Left cardiac atrium (tissue), 4 donors: ENCODE results near the gene CBR3. TPM values are rescaled to one million over a fixed set of nuclear protein-coding genes. Genes with fewer than 3 reads are reported as not detected.
"Not testable (repeated sequence)": the region's sequence is repeated elsewhere in the genome, so short reads cannot be mapped to it uniquely, and the experiment has no call there.

Experiments used
- ATAC-seq, 2 donors: fragments of 200-7000 bp; cut with Tn5 transposase; one replicate each; pipeline ENCODE4 v1.9.1; 2020; ENCODE audit warnings: mild to moderate bottlenecking in 2 of 2, moderate library complexity in 2 of 2
- DNase-seq: peaks from one replicate; pipeline ENCODE4 v3.0.0-alpha.2; 2020
- intact Hi-C, 2 donors: fragments of 100-400 bp; cut with DNase I; formaldehyde crosslinking; loops; one replicate each; pipeline versions ENCODE4 v1.14.1 to v1.15.1; 2022 to 2023
- long read RNA-seq: library from polyadenylated mRNA; unstranded; transcript quantifications from one replicate; pipeline ENCODE4 v2.0.0, GENCODE V29; 2021
- total RNA-seq, 2 donors: library from RNA; stranded (reverse); fragmentation: NEBNext Ultra II Directional; extraction: Animal tissue kit (Norgen Biotek cat#: 25700); gene quantifications; one replicate each; pipeline ENCODE4 v1.2.1, GENCODE V29; 2021
- donor health status: DM: no; HTN: yes; CAD: no.
- donor health status: DM: no; HTN: yes; CAD: no; lungs with severe emphysema.
- donor health status: DM: yes; HTN: yes; CAD: no.
- donor health status: Dilated cardiomyopathy.

CBR3 gene
- 1 to 10 TPM; 4.9 to 7.5 TPM for total RNA-seq
- long read RNA-seq, partial matches to known transcripts = 0 of 1 reads
- long read RNA-seq, other reads (novel, unspliced or antisense) = 1 of 1 reads

DNA sequence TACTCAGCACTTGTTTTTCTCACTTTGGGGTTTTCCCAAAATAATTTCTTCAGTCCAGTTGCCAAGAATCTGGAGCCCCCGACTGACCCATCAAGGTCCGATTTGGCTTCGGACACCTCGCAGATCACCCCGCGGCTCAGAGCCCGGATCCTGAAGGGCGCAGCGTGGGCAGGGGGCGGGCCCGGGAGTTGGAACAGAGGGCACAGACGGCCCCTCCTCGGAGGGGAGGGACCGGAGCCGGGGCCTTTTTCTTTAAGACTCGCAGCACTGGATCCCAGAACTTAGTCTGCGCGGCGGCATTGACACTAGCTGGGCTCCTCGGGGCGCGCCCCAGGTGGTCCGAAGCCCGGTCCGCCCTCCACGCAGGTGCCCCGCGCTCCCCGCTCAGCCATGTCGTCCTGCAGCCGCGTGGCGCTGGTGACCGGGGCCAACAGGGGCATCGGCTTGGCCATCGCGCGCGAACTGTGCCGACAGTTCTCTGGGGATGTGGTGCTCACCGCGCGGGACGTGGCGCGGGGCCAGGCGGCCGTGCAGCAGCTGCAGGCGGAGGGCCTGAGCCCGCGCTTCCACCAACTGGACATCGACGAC lies at the start of gene CBR3:
Gene CBR3 (plus strand): TSS at position 277 of the 588 bp plus-strand sequence. CDS start 114 bp downstream, at position 391.
- DNase-seq = peak; percentile 68
- intact Hi-C loops = no loop called here
- peak; percentile 69 to 74 for ATAC-seq

DNA sequence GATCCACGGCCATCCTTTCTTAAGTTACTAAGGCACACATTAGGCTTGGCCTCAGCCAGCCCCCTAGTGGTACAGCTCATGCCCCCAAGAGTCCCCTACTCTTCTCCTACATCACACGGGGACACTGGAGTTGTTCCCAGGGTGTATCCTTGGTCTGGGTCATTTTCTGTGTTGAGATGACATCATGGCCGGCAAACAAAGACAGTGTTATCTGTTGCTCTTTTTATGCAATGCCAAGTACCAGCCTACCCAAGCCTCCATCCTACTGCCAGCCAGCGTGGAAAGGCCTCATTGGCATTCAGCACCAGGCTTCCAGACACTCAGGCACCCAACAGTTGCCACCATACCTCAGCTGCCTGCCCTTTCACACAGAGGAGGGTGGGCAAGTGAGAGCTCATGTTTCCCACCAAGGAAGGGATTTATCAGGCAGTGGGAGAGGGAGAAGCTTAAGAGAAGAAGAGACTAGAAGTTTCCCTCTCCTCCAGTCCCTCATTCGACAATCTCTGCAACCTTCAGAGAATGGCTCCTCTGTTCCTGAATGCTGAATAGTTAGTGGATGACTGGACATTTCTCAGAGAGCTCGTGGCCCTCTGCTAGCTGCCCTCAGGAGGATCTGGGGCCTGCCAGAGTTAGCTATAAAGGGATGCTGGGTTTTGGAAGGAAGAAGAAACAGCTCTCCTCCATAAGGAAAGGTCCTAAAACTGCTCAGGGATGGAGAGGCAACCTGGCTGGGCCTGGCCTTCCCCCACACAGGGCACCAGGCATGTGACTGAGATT lies 47.3 kb upstream of the CBR3 start:
- ATAC-seq = peak; percentile 30 to 46
- intact Hi-C loops = no loop called here
- DNase-seq = no peak

DNA sequence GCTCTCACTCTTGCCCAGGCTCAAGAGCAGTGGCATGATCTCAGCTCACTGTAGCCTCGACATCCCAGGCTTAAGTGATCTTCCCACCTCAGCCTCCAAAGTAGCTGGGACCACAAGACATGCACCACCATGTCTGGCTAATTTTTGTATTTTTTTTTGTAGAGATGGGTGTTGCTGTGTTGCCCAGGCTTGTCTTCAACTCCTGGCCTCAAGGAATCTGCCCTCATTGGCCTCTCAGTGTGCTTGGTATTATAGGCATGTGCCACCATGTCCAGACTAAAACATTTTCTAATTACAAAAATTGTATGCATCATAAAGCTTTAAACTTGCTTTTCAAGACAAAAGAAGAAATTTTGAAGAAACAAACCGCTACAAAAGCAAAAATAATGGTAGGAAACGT lies 44.9 kb upstream of the CBR3 start:
- ATAC-seq = no peak

DNA sequence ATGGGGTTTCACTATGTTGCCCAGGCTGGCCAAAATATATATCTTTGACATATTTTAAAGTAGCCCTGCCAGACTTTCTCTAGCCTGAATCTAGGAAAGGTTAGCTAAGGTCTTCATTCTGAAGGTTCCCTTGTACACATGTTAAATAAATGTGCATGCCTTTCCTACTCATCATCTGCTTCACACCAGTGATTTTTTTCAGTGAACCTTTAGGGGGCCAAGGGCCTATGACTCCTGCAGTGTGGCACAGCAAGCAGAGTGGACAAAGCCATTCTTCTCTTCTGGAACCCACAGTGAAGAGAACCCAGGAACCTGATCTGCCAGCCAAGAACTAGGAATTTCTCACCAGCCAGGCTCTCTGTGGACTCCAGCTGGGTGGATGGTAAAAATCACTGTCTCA lies 42.2 kb upstream of the CBR3 start:
- intact Hi-C loops = no loop called here
- no peak for ATAC-seq
- DNase-seq = no peak

More for the DNA sequence above, 44.9 kb upstream of the CBR3 start:
- no peak for DNase-seq
- intact Hi-C loops = no loop called here

GRCh38 chr21:36093512-36093911 lies 41.4 kb upstream of the CBR3 start:
- intact Hi-C loops = no loop called here
- no peak for ATAC-seq
- no peak for DNase-seq

DNA sequence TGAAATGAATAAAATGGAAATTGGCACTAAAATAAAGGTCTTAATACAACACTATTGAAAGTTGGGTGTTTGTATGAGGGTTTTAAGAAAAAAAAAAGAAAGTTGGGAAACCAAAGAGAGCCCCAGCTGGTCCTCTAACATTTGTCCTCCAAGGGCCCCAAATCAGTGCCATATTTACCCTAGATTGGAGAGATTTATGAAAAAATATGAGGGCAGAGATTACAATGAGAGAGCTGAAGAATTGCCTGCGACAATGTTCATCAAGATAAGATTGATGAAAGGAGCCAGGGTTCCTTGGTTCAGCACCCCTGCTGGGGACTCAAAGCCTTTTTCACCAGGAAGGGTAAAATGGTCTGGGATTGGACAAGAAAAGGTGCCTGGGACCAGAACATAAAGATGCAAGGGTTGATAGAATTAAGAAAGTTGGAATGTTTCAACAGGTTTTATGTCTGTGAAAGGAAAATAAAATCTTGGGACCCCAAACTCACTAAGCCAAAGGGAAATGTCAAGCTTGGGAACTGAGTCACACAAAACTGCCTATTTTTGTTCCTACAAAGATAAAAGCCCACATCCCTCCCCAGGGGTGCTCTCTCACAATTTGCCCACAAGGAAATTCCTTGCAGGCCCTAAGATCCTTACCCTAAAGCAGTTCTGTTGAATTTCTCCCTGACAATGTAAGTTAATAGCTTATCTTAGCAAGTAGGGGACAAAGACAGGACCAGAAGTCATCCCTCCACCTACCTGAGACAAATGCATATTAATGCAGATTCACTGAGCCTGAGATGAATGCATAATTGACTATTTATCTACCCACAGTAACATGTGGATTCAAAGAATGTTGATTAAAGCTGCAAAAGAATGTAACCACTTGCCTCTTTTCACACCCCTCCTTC lies 38.2 kb upstream of the CBR3 start:
- intact Hi-C loops = no loop called here
- ATAC-seq = no peak
- no peak for DNase-seq

- ATAC-seq (no peak), DNase-seq (no peak)
- intact Hi-C loops = no loop called here
These were observed 37.3 kb upstream of the CBR3 start for GRCh38 chr21:36097427-36098181.

DNA sequence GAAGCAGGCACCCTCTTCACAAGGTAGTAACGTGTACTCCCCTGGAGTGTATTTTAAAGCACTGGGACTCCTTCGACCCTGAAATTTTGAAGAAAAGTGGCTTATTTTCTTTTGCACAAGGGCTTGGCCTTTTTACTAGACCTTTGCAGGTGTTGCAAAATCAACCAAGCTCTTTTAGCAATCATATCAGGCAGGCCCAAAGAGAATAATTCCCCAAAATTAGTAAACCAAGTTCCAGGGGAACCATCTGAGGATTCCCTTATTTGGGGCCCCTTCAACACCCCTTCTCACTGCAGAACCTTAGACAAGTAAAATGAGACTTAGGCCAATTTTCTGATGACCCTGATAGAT lies 36.7 kb upstream of the CBR3 start:
- intact Hi-C loops = no loop called here
- DNase-seq (no peak), ATAC-seq (no peak)

GRCh38 chr21:36099000-36099399 lies 35.9 kb upstream of the CBR3 start:
- no peak for ATAC-seq
- intact Hi-C loops = no loop called here
- no peak for DNase-seq

GRCh38 chr21:36099695-36100211 lies 35.1 kb upstream of the CBR3 start:
- intact Hi-C loops, DNase-seq, ATAC-seq: not testable (repeated sequence)

DNA sequence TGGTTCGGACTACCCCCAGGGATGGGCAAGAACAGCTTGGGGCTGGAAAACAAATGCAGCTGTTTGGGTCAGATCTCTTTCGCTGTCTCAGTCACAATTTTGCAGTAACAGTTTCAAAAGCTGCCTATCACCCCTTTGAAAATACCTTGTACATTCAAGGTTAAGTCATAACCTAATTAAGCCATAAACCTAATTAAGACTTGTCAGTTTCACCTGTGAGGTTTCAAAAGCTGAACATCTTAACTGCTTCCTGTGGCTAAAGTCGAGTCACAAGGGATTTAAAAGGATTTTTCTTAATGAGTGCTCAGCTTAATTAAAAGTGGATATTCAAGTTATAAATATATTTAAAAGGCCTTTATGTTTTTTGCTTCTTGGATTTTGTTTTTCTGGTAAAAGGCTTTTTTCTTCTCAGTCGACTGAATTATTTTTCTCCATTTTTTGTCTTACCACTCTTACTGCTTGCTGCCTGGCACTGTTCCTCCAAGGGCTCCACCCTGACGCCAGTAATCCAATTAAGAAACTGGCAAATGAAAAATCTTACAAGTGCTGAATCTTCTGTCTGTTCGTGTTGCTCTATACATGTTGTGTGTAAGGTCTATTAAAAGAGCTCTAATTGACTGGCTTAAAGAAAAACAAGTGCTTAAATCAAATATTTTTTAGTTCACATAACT lies 33.8 kb upstream of the CBR3 start:
- no peak for DNase-seq
- no peak for ATAC-seq
- intact Hi-C loops = no loop called here

DNA sequence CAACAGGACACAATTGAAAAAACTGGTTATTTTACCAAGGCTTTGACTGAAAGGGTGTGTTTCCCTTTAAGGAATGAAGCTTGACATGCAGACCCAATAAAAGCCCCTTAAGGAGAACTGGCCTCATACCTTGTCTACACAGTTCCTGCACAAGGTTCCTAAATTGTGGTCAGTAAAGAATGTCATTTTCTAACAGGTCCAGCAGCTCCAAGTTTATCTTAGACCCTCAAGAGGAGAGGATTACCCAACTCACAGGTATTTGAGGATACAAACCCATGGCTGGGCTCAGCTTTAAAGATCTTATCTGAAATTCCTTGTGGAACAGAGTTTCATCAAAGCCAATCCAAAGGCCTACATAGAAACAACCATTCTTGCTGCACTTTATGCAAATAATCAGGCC lies 31.4 kb upstream of the CBR3 start:
- DNase-seq (no peak), ATAC-seq (no peak)
- intact Hi-C loops = no loop called here

DNA sequence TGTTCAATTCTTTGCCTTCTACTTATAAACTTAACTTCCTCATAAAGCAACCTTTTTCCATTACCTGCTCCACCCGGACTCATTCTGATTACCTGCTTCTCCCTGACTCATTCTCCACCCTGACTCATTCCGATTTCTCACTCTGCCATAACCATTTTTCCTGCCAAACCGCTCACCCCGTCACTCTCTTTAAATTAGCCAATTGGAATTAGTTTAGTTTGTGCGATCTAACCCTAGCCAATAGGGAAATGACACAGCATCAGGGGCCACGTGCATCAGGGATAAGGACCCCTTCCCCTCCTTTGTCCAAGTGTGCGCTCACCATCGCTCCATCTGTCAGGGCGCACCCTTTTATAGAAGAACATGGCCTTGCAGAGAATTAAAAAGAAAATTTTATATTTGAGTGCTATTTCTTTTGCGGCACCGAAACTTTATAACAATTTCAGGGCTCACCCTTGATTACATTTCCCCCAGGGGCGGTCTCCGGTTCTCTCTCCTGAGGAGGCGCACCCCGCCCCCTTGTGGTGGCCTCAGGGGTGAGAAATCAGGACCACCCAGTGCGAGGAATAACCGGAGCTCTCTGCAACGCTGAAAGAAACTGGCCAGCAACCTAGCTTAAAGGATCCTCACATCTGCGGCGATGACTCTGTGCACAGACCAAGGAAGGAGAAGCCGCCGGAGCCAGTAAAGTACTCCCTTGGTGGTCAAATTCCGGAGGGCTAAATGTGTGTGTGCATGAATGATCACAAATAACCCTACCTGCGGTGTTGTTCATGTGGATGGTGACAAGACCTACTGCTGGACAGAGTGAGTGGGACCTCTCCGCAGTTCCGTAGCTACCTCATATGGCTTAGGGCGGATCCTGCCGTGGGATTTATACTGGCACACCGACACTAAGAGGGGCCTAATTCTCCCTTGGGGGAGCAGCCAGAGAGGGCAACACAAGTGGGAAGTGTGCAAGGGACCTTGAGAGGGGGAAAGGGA lies 30.3 kb upstream of the CBR3 start:
- ATAC-seq = peak; percentile 47 to 84
- peak; percentile 65 for DNase-seq
- intact Hi-C loops = no loop called here

DNA sequence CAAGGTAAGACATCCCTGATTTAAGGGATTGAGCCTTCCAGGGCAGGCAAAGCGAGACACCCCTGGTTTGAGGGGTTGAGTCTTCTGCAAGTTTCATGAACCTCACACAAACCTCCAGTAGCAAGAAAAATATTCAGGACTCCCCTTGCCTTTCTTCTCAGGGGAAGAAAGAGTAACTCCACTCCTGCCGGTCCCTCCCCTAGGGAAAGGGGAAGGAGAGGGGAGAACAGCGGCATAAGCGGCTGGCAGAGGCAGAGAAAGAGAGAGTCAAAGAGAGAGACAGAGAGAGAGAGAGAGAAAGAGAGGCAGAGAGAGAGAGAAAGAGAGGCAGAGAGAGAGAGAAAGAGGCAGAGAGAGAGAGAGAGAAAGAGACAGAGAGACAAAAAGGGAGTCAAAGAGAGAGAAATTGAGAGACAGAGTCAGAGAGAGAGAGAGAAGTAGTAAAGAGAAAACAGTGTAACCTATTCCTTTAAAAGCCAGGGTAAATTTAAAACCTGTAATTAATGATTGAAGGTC lies 29.5 kb upstream of the CBR3 start:
- no peak for DNase-seq
- intact Hi-C loops = no loop called here
- peak in 1 of 2 donors; percentile 30 for ATAC-seq

DNA sequence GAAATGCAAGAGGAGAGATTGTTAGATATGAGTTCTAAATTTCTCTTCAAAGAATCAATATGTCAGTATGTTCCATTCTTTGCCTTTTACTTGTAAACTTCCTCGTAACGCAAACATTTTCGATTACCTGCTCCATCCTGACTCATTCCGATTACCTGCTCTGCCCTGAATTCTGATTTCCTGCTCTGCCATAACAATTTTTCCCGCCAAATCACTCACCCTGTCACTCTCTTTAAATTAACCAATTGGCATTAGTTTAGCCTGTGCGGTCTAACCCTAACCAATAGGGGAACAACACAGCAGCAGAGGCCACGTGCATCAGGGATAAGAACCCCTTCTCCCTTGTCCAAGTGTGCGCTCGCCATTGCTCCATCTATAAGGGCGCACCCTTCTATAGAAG lies 25.0 kb upstream of the CBR3 start:
- DNase-seq (no peak), ATAC-seq (no peak)
- intact Hi-C loops = loop anchor here in 1 of 2 donors (5.0 kb wide), 1 partner anchor 38 kb away; the partner anchor contains the start of gene CBR1

- no peak for ATAC-seq
- intact Hi-C loops = loop anchor here in 1 of 2 donors (5.0 kb wide), 1 partner anchor 39 kb away; the partner anchor contains the start of gene CBR1
- DNase-seq = no peak
These were observed 23.6 kb upstream of the CBR3 start for GRCh38 chr21:36111238-36111637.
